DMS 273 (cell line): ENCODE results near the gene ZNF124.

Experiments used
- DNase-seq: peaks from one replicate; lab custom pipeline; 2025; ENCODE audit not compliant: unreplicated experiment; lab: John Stamatoyannopoulos, UW

The ZNF124 gene

DNA sequence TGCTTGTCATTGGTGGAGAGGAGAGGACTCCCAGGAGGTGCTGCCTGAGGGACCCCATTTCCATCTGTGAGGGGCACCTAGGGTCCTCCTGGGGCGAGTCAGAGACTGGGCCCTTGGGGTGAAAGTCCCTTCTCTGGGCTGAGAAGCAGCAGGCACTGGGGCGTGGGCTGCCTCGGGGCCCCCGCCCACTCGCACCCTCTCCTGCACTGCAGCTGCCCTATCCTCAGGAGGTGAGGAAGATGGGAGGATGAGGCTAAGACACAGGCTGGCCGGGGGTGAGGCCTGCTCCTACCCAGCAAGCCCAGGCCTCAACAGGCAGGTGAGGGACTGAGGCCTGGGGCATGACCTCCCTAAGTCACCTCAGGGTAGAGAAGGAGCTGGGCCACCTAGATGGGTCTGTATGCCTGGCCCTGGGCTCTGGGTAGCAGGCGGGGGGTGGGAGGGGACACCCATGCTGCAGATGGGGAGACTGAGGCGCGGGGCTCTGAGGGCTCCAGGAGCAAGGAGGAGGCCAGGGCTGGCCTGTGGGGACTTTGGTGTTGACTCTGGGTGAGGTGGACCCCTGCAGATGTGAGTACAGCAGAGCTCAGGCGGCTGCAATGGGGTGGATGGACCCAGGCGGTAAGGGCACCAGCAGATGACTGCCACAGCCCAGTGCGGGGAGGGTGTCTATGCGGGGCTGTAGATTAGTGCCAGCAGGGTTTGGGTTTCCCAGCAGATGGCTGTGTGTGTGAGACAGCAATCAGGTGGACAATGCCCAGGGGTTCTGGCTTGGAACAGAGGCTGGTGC lies 57.3 kb downstream of the ZNF124 start:
- peak; percentile 49 for DNase-seq

DNA sequence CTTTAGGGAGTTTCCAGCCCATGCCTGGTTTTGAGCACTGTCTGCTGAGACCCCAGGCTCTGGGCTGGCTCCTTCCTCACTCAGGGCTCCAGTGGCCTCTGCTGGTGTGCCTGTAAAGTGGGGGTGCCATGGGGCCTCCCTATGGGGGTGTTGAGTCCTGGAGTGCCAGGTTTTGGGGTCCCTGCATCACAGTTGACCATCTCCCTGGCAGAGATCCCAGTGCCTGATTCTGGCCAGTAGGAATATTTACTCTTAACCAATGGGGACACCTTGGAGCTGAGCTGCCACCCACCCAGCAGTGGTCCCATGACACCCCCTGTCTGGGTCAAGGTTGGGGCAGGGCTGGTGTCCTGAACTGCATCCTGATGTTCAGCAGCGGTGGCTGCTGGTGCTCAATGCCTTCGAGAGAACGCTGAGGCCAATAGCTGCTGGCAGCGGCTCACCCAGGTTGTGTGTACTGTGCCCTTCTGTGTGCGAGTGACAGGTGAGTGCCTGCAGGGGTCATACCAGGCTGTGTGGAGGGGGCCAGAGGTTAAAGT lies 58.0 kb downstream of the ZNF124 start:
- DNase-seq: no peak

DNA sequence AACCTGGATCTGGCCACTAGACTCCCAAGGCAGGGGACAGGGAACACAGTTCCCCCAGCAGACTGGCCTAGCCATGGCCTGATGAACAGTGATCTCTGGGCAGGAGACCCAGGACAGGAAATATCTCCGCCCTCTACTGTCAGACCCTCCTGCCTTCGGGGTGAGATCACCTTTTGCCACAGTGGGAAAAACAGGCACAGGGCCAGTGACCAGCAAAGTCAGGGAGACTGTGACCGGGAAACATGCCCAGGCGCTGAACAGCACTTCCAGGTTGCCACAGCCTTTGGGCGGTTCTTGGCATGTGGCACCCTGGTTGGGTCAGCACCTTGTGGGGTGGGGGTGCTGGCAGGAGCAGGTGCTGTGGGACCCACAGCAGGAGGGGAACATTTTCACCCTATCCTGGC lies 58.7 kb downstream of the ZNF124 start:
- peak; percentile 22 for DNase-seq

DNA sequence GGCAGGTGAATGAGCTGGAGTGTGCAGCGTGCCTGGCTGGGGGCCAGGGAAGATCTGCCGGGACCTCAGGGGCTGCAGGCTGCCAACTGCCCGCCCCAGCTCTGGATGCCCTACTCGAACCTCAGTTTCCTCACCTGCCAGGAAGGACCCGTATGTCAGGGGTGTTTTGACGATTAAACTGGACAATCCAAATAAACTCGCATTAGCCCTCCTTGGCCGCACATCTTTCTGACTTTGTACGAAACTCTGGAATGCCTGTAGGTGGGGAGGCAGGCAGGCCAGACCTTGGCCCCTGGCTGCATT lies 59.4 kb downstream of the ZNF124 start:
- no peak for DNase-seq

DNA sequence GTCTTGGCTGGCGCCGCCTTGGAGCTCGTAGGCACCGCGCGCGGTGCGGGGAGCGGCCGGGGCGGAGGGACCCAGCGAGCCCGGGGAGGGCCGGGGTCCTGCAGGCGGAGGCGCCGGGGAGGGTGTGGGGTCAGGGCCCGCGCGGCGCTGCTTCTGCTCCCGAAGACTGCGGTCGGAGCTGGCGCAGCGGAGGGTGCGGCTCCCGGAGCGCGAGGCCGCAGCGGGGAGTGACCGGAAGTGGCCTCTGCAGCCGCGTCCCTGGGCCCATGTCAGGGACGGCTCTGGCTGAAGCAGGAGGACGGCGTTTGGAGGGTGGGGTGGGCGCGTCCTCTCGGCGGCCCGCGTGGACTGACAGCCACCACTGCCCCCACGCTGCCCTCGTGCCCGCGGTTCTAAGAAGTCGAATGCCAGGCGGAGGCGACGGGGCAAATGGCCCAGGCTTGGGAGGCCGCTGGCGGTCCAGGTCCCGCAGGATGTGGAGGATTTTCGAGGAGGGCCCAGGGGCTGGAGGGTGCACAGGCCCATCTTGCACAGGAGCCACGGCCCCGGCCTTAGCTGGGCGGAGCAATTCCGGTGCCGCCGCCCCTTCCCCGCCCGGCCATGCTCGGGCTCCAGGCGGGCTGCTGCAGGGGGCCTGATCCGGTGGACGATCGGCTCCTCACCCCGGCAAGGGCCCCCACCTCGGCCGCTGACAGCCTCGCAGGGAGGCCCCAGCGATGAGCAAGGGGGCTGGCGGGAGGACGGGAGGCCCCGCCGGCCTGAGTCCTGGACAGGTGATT lies 59.9 kb downstream of the ZNF124 start:
- DNase-seq: peak; percentile 69

DNA sequence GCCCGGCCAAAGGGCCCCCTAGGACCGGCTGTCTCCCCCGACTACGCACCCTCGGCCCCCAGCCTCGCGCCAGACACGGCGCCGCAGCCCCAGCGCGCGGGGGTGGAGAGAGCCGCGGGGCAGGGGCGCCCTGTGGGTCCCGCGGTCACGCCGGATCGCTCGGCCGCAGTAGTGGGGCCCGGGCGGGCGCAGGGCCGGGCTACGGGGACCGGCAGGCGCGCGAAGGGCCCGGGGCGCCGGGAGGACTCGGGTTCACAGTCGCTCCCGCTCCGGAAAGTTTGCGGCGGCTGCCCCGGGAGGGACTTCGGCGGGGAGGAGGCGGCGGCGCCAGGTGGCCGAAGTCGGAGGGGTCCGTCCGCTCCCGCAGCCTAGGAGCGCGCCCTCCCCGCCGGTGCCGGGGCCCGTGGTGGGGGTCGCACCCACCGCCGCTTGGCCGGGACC lies 60.5 kb downstream of the ZNF124 start:
- DNase-seq: peak; percentile 66

DNA sequence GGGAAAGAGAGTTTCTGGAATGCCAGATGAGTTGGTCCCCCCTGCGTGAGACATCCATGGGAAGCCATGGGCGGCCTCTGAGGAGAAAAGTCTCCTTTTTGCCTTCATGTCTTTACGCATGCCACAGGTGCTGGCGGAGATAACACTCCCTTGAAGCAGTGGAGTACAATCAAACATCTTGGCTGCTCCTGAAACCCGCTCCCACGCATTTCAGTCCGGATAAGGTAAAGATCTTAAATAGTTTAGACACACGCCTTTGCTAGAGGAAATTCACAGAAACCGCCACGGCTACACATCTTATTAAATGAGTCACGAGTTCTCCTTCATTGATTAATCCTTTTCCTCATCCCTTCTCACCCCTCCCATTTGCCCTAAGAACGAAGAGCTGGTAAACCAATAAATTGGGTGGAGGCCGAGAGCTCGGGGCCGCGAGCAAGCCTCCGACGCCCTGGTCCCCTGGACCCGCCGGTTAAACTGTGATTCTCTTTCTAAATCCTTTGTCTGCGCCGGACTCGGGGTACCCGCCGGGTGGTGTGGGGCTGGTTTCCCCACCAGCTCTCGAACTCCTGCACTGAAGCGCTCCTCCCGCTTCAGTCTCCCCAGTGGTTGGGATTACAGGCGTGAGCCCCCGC lies 61.1 kb downstream of the ZNF124 start:
- no peak for DNase-seq

DNA sequence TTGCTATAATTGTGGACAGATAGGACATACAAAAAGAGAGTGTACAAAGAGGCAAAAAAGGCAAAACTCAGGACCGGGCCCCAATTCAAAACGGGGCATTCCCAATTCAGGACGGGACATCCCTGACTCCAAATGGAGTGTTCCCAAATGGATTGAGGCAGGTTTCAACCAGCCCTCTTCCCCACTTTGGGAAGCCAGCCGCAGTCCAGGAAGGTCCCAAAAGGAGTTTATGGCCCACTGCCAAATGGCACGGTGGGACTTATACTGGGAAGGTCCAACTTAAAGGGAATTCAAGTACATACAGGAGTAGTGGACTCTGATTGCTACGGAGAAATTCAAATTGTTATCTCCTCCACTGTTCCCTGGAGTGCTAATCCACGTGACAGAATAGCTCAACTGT lies 64.1 kb downstream of the ZNF124 start:
- DNase-seq: no peak

DNA sequence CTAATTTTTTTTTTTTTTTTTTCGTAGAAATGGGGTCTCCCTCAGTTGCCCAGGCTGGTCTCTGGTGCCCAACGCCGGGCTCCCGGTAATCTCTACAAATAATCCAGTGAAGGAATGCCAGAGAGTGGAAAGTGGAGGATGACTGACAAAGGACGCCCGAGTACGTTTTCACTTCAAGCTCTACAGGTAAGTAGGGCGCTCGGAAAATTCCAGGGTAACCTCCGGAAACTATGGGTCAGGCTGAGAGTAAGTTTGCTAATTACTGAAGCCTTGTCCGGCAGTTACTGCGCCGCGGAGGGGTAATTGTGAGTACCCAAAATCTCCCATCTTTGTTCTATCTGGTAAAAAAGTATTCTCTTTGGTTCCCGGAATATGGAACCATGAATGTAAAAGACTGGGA lies 65.9 kb downstream of the ZNF124 start:
- DNase-seq: no peak
